Neural crest cell (in vitro differentiated cells): ENCODE results near the gene C11orf58. TPM values are rescaled to one million over a fixed set of nuclear protein-coding genes. Genes with fewer than 3 reads are reported as not detected.
A peak's percentile ranks its signal among the peaks of the same experiment; 100 is the strongest.

Source experiments
- DNase-seq: peaks from one replicate; pipeline ENCODE4 v3.0.0; 2021; ENCODE audit warnings: low read depth, mixed read lengths, low spot score
- H3K27ac Mint-ChIP-seq: one replicate; pipeline ENCODE4 v1.8.0; 2021; ENCODE audit warnings: mild to moderate bottlenecking, mixed read lengths; ENCODE audit not compliant: unreplicated experiment
- H3K27me3 Mint-ChIP-seq: 2 replicates; pipeline ENCODE4 v1.8.0; 2021; ENCODE audit warnings: low read depth, mild to moderate bottlenecking, mixed read lengths
- H3K36me3 Mint-ChIP-seq: 2 replicates; pipeline ENCODE4 v1.8.0; 2021; ENCODE audit warnings: low read depth, mild to moderate bottlenecking, mixed read lengths
- H3K4me1 Mint-ChIP-seq: 2 replicates; pipeline ENCODE4 v1.8.0; 2021; ENCODE audit warnings: mixed read lengths
- H3K4me3 Mint-ChIP-seq: one replicate; pipeline ENCODE4 v1.8.0; 2021; ENCODE audit warnings: mild to moderate bottlenecking, mixed read lengths
- H3K9me3 Mint-ChIP-seq: 2 replicates; pipeline ENCODE4 v1.8.0; 2021; ENCODE audit warnings: mixed read lengths
- total RNA-seq: library from RNA; stranded (reverse); gene quantifications from 2 replicates; pipeline ENCODE4 v1.2.1, GENCODE V29; 2021
- TF ChIP-seq, protein P1 (sequence below): fragments of 200-600 bp; sonication (generic); conservative IDR thresholded peaks from 2 replicates; pipeline ENCODE4 v1.5.0; 2021; ENCODE audit warnings: antibody characterized with exemption, mild to moderate bottlenecking

C11orf58 gene
- total RNA-seq, 1 donor from 2014 or later: 203 TPM

DNA sequence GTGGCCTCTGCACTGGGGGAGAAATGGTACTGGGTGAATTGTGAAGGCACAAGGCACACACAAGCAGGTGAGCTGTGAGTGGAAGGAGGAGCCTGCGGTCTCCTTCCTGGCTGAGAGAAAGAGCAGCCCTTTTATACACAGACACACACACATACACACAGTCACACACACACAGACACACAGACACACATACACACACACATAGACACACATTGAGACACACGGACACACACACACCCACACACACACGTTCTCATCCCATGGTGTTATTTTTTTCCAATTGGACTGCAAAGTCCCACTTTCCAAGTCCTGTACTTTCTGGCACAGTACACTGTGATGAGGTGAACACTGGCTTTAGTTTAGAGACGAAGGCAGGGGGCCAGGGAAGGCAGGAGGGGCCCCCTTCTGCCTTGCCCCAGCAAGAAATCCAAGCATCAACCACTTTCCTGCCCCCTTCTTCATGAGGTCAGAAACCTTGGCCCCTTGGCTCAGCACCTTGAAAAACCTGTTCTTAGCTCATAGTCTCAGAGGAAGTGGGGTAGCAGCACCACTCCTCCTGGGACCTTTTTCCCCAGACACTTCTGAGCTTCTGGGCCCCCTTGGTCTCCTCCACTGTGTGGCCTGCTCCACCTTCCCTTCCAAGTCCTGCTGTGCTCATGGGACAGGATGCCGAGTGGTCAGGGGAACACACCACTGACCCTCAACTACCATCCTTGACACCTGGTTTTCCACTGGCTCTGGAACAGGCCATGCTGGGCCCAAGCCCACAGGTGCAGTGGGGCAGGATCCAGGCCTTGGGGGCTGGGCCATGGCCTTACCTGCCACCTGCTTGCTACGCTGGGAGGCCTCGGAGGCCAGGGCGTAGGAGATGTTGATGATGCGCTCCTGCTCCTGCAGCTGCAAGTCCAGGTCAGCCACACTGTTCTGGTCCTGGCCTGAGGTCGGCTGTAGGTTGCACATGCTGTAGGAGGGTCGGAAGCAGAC is 43.8 kb downstream of the C11orf58 start:
- Mint-ChIP-seq H3K4me1 (peaks cover 47% of the 10 kb centered on the region), H3K9me3 (no peaks in the 10 kb centered on the region), H3K36me3 (peaks cover 2% of the 10 kb centered on the region), H3K27ac (peak overlapping the region; percentile 83), H3K27me3 (peaks cover 3% of the 10 kb centered on the region), H3K4me3 (no peak overlapping the region)
- DNase-seq: no peak
- TF ChIP-seq, protein P1, sequence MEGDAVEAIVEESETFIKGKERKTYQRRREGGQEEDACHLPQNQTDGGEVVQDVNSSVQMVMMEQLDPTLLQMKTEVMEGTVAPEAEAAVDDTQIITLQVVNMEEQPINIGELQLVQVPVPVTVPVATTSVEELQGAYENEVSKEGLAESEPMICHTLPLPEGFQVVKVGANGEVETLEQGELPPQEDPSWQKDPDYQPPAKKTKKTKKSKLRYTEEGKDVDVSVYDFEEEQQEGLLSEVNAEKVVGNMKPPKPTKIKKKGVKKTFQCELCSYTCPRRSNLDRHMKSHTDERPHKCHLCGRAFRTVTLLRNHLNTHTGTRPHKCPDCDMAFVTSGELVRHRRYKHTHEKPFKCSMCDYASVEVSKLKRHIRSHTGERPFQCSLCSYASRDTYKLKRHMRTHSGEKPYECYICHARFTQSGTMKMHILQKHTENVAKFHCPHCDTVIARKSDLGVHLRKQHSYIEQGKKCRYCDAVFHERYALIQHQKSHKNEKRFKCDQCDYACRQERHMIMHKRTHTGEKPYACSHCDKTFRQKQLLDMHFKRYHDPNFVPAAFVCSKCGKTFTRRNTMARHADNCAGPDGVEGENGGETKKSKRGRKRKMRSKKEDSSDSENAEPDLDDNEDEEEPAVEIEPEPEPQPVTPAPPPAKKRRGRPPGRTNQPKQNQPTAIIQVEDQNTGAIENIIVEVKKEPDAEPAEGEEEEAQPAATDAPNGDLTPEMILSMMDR: no peak

DNA sequence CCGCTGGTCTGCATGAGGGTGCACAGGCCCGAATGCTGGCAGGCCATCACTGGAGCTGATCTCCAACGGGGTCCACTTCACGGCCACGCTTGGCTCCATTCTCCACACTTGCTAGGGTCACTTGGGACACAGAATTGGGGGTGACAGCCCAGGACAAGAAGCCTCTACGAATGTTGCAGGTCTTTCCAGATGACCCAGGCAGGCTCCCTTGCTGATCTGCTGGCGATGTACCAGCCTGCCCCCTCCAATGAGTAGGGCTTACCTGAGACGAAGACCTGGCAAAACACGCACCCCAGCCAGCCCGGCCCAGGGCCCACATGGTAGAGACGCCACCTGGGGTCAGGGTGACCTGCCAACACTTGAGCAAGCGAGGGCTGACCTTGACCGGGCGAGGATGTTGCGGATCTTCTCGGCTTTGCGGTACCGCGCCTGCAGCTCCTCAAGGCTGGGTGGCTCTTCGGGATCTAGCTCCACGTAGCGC is 44.9 kb downstream of the C11orf58 start:
- Mint-ChIP-seq H3K27ac (peak overlapping the region; percentile 38), H3K4me1 (peaks cover 45% of the 10 kb centered on the region), H3K36me3 (peaks cover 2% of the 10 kb centered on the region), H3K27me3 (peaks cover 3% of the 10 kb centered on the region), H3K4me3 (no peak overlapping the region), H3K9me3 (no peaks in the 10 kb centered on the region)
- TF ChIP-seq, protein P1: no peak
- DNase-seq: no peak

DNA sequence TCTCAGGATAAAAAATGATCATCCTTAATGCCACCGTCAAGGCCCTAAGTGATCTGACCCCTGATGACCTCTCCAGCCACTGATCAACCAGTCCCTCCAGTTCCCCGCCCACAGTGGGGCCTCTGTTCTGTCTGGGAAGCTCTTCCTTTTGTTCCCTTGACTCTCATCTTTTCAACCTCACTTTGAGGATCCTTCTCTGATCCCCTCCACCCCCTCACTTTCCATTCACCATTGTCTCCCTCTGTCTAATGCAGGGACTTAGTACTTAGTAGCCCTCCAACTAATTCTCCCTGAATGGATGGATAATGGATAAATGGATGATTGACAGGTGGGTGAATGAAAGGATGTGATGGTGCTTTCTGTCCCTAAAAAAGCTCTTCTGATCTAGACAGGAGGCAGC is 45.6 kb downstream of the C11orf58 start:
- Mint-ChIP-seq H3K27me3 (peaks cover 3% of the 10 kb centered on the region), H3K36me3 (peaks cover 2% of the 10 kb centered on the region), H3K27ac (peak overlapping the region; percentile 17), H3K9me3 (no peaks in the 10 kb centered on the region), H3K4me3 (peak overlapping the region; percentile 13), H3K4me1 (peaks cover 40% of the 10 kb centered on the region)
- DNase-seq: no peak
- TF ChIP-seq, protein P1: no peak

DNA sequence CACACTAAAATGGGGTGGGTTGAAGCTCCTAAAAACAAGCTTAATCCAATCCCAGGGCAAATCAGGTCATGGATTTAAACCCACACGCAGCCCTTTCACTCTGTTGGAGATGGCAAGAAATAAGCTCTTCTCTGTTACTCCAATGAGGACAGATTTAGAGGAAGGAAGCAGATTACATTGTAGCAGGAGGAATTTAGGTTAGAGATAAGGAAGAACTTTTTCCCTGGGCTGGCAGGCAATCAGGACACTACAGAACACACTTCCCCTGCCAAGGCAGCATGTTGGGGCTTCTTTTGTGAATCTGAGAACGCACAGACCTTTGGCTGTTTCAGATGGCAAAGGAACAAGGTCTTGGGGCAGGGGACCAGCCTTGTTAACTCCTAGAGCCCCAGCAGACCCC is 46.2 kb downstream of the C11orf58 start:
- Mint-ChIP-seq H3K9me3 (no peaks in the 10 kb centered on the region), H3K27me3 (peaks cover 3% of the 10 kb centered on the region), H3K4me3 (no peak overlapping the region), H3K4me1 (peaks cover 37% of the 10 kb centered on the region), H3K36me3 (peaks cover 2% of the 10 kb centered on the region), H3K27ac (no peak overlapping the region)
- no peak for DNase-seq
- TF ChIP-seq, protein P1: no peak

- Mint-ChIP-seq H3K4me3 (peak overlapping the region; percentile 16), H3K27me3 (peaks cover 3% of the 10 kb centered on the region), H3K9me3 (no peaks in the 10 kb centered on the region), H3K36me3 (peaks cover 2% of the 10 kb centered on the region), H3K27ac (no peak overlapping the region), H3K4me1 (peaks cover 35% of the 10 kb centered on the region)
- DNase-seq: peak; percentile 78
- TF ChIP-seq, protein P1: peak; percentile 81
Measured at GRCh38 chr11:16785520-16786128, 47.2 kb downstream of the C11orf58 start.
